ENCODE results near the gene NPAS3.

Gene NPAS3

GRCh38 chr14:33191855-33192254 is 253.2 kb downstream of the NPAS3 start:
- DNase-seq: no peak

- DNase-seq: no peak
Observed at GRCh38 chr14:33194551-33194950, 255.9 kb downstream of the NPAS3 start.

DNA sequence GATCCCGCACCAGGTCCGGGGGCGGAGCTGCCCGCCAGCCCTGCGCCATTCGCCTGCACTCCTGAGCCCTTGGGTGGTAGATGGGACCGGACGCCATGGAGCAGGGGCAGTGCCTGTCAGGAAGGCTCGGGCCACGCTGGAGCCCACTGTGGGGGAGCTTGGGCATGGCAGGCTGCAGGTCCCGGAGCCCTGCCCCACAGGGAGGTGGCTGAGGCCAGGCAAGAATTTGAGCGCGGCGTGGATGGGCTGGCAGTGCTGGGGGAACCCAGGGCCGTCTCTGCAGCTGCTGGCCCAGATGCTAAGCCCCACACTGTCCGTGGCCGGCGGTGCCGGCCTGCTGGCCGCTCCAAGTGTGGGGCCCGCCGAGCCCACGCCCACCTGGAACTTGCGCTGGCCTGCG is 260.0 kb downstream of the NPAS3 start:
- no peak for DNase-seq

DNA sequence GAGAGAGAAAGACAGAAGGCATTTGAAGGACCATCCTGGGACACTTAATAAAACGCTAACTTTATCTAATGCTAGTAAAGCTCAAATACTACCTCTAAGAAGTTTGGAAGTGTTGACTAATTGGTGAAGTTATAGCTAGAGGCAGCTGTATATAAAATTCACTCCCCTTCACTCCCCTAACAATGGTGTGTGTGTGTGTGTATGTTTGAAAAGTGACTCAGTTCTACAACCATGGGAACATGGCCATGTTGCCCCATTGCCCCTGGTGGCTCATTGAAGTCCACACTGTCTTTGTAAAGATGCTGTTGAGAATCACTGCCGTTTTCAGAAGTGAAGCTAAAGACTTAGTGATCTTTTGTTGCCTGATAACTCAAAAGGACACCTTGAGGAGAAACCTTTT is 262.4 kb downstream of the NPAS3 start:
- no peak for DNase-seq

- DNase-seq: no peak
Observed at GRCh38 chr14:33206981-33207380, 268.3 kb downstream of the NPAS3 start.

GRCh38 chr14:33207467-33208017 is 268.9 kb downstream of the NPAS3 start:
- DNase-seq: no peak

GRCh38 chr14:33210311-33210710 is 271.6 kb downstream of the NPAS3 start:
- no peak for DNase-seq

DNA sequence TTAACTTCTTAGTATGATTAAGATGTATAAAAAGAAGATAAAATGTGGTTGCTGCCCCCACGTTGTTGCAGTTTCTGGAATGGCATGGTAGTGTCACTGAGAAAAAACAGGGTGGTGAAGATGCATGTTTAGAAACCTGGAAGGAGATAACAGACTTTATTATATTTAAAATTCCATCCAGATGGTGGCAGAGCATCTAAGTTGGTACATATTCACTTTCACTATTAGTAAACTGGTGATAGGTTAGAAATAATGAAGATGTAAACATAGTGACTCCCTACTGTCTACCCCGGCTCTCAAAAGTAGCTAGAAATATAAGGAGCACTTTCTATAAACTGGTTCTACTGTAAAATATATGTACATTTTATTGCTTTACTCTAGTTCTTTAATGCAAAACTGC is 279.3 kb downstream of the NPAS3 start:
- DNase-seq: no peak

GRCh38 chr14:33219957-33220356 is 281.3 kb downstream of the NPAS3 start:
- no peak for DNase-seq

GRCh38 chr14:33229269-33229929 is 290.7 kb downstream of the NPAS3 start:
- DNase-seq: no peak

- no peak for DNase-seq
Observed at GRCh38 chr14:33230021-33230420, 291.3 kb downstream of the NPAS3 start.

DNA sequence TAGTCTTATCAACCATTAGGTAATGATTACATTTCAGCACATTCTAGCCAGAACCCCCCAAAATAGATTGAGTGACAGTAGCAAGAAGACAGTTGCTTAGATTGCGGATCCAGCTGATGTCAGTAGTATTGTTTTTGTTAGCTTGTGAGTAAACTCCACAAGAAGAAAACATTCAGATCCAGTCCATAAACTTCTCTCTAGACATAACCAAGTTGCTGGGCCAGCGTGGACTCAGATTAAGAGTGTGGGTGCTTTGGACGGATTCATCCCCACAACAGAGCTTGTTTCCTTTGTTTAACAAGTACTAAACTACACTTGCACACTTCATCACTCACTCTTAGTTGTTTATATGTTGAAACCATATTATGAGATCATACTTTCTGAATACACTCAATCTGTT is 293.4 kb downstream of the NPAS3 start:
- no peak for DNase-seq

- no peak for DNase-seq
Observed at GRCh38 chr14:33237115-33237740, 298.5 kb downstream of the NPAS3 start.

- DNase-seq: no peak
Observed at GRCh38 chr14:33239465-33239864, 300.8 kb downstream of the NPAS3 start.

- DNase-seq: no peak
Observed at GRCh38 chr14:33240466-33240865, 301.8 kb downstream of the NPAS3 start.

DNA sequence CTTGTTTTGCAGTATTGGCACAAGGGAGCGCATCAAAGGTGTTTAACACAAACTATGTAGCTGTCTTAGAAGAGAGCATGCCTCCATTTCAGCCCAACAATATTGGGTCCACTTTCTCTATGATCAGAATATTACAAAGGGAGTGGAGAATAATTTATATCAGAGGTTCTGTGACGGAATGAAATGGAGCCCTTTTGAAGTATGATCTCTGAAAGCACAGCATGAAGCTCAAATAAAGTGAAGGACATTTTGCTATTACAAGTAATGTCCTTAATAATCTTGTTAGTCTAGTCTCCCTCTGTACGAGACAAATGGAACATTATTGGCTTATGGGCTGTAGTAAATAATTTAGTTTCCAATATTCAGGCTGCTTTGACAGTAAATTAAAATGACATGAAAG is 302.7 kb downstream of the NPAS3 start:
- DNase-seq: no peak

DNA sequence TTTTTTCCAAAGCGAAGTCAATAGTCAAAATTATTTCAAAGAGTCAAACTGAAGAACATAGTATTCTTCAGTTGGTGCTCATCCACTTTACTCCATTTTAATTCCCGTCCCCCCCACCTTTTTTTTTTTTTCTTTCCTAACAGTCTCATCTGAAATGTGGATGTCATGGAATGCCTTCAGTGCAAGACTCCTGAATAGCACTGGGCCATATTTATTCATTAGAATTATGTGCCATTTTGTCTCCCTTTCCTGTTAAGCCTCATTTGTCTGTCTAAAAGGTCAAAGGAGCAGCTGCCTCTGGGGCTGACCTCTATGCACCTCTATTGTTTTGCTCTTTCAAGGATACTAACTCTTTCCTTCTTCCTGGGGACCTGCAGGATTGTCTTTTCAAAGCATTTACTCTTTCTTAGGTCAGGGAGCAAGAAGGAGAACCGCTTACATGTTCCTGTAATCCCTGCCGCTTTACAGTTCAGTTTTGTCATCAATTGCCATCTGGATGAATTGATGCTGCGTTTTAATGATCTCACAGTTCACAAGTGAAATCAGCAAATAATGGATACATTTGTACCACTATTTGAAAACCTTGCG is 310.6 kb downstream of the NPAS3 start:
- DNase-seq: no peak

GRCh38 chr14:33250963-33251362 is 312.3 kb downstream of the NPAS3 start:
- no peak for DNase-seq

- no peak for DNase-seq
Observed at GRCh38 chr14:33254342-33254741, 315.7 kb downstream of the NPAS3 start.

DNA sequence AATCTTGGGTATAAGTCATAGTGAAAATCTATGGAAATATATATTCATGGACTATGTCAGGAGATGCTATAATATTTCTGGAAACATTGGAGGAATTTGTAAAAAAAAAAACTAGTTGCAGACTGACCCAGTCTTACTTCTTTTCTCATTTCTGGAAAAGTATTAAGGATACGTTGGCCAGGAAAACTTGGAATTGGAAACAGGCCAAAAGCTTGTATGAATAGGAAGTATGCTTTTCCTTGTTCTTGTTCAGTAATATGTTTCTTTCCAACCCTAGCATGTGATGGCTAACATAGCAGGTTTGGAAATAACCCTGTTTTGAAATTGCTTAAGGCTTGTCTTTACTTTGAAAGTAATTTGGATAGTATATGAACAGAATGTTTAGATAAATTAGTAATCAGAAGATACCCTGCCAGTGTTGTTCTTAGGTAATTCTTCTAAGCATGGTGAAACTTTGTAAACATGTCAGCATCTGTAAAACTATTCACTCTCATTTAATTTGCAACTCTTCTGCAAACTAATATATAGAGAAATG is 316.2 kb downstream of the NPAS3 start:
- no peak for DNase-seq

DNA sequence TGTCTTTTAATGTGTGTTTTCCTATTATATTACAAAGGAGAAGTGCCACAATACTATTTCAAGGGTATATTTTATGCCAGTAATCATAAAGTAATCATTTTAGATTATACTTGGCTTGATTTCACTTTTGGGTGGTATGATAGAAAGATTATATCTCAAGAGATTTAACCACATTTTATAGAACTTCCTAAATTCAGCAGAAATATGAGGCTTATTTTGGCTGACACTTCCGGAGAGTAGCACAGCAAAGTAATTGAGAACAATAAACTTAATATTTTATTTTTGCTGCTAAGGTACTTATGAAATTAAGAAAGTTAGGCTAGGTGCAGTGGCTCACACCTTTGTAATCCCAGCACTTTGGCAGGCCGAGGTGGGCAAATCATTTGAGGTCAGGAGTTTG is 319.1 kb downstream of the NPAS3 start:
- DNase-seq: no peak

DNA sequence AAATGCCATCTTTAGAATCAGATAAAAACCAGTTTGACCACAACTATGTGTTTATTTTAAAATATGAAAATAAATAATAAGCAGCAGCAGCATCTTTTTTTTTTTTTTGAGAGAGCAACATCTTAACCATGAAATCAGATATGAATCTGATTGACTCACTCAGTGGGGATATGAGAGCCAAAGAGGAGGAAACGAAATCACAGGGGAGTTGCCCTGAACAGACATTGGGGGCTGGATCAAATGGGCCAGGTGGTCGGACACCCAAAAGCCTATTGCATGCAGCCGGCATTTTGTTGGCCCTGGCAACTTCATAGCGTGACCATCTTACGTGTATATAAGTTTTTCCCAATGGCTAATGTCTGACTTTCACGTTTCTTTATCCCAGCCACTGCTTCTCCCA is 321.1 kb downstream of the NPAS3 start:
- no peak for DNase-seq

DNA sequence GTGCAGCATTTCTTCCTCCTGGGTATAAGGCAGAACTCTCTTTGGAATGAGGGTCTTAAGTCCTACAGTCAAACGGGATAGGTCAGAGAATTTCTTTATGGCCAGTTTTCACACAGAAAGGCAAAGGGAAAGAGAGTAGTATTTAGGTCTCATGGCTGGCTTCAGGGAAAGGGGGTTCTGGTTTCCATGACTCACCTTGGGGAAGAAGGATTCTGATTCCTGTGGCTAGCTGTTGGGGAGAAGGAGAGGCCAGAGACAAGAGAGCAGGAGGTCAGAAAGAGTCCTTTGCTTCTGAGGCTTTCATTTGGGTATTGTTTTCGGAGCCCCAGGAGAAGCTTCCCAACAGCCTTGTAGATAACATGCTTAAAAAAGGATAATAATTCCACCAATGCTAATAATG is 332.5 kb downstream of the NPAS3 start:
- DNase-seq: no peak

DNA sequence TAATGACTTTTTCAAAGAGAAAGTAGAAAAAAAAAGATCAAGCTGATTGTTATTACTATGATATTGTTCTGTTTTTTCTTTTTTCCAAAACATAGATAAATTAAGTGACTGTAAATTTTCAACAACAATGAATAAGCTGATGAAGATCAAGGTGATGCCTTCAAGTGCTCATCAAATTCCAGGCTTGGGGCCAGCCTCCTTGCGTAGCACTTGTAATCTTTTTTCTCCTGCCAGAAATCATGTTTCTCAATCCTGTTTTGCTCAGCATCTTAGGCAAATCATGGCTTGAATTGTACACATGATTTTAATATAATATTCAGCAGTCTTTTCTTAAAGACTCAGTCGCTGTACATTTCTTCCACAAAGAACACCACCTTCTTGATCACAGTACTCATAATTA is 333.2 kb downstream of the NPAS3 start:
- no peak for DNase-seq
